IMR-90 (cell line): Measurements from ENCODE around the gene PPP5C. TPM values are rescaled to one million over a fixed set of nuclear protein-coding genes. Genes with fewer than 3 reads are reported as not detected.

Experiments
- ATAC-seq: fragments of 200-7000 bp; cut with Tn5 transposase; 2 replicates; pipeline ENCODE4 v1.9.1; 2020; ENCODE audit warnings: low read depth, mild to moderate bottlenecking, moderate library complexity
- BruUV-seq: library from RNA; stranded (reverse); fragments of 400-500 nt; replicated peaks from 2 replicates; lab custom pipeline; 2021; lab: Mats Ljungman, UMichigan
- CTCF ChIA-PET: fragments of 300-600 bp; formaldehyde crosslinking; extraction: SDS; loops from one replicate; lab custom pipeline; 2021; ENCODE audit warnings: antibody characterized with exemption; lab: Yijun Ruan, JAX
- POLR2A ChIA-PET: fragments of 300-600 bp; sonication (Branson Sonifier 250); formaldehyde crosslinking; loops from one replicate; lab custom pipeline; 2022; ENCODE audit warnings: antibody characterized with exemption; ENCODE audit not compliant: unreplicated experiment; lab: Charles Lee
- DNase-seq: peaks from one replicate; pipeline ENCODE4 v3.0.0; 2013
- H2AFZ ChIP-seq: replicated peaks from 2 replicates; pipeline ENCODE3; 2013; ENCODE audit warnings: low read length, mild to moderate bottlenecking; ENCODE audit not compliant: poor library complexity
- H2AK5ac ChIP-seq: 2 replicates; pipeline ENCODE4 v1.6.1; 2013; ENCODE audit warnings: low read depth, low read length, inconsistent platforms
- H2AK9ac ChIP-seq: replicated peaks from 2 replicates; pipeline ENCODE3; 2013; ENCODE audit warnings: mild to moderate bottlenecking, low read depth, low read length, moderate library complexity; ENCODE audit not compliant: poor library complexity
- H2BK120ac ChIP-seq: 2 replicates; pipeline ENCODE4 v1.6.1; 2013; ENCODE audit warnings: low read depth, low read length, inconsistent platforms
- H2BK15ac ChIP-seq: 3 replicates; pipeline ENCODE4 v1.6.1; 2013; ENCODE audit warnings: low read depth, low read length, inconsistent platforms
- H2BK20ac ChIP-seq: 2 replicates; pipeline ENCODE4 v1.6.1; 2013; ENCODE audit warnings: low read depth, mild to moderate bottlenecking, inconsistent platforms, low read length, moderate library complexity
- H2BK5ac ChIP-seq: 2 replicates; pipeline ENCODE4 v1.6.1; 2013; ENCODE audit warnings: mild to moderate bottlenecking, low read depth, low read length, inconsistent platforms; ENCODE audit not compliant: poor library complexity, severe bottlenecking
- H3K14ac ChIP-seq: replicated peaks from 2 replicates; pipeline ENCODE4 v1.6.1; 2013; ENCODE audit warnings: low read depth, low read length, inconsistent platforms
- H3K18ac ChIP-seq: 2 replicates; pipeline ENCODE4 v1.6.1; 2013; ENCODE audit warnings: low read depth, low read length, control low read depth
- H3K23ac ChIP-seq: 2 replicates; pipeline ENCODE4 v1.6.1; 2013; ENCODE audit warnings: low read depth, low read length, inconsistent platforms
- H3K27ac ChIP-seq: 2 replicates; pipeline ENCODE4 v1.5.1; 2013; ENCODE audit warnings: mild to moderate bottlenecking, control low read depth, low read length; ENCODE audit not compliant: insufficient read depth
- H3K27me3 ChIP-seq: 2 replicates; pipeline ENCODE4 v1.6.1; 2013; ENCODE audit warnings: low read length; ENCODE audit not compliant: control insufficient read depth, insufficient read depth
- H3K36me3 ChIP-seq: 2 replicates; pipeline ENCODE4 v1.6.1; 2013; ENCODE audit warnings: low read length, mixed read lengths; ENCODE audit not compliant: control insufficient read depth, insufficient read depth
- H3K4ac ChIP-seq: 2 replicates; pipeline ENCODE4 v1.6.1; 2013; ENCODE audit warnings: low read depth, low read length, inconsistent platforms
- H3K4me1 ChIP-seq: 2 replicates; pipeline ENCODE4 v1.6.1; 2013; ENCODE audit warnings: low read length, mixed read lengths; ENCODE audit not compliant: control insufficient read depth, insufficient read depth
- H3K4me2 ChIP-seq: 2 replicates; pipeline ENCODE4 v1.6.1; 2013; ENCODE audit warnings: low read depth, mild to moderate bottlenecking, control low read depth, low read length, moderate library complexity
- H3K4me3 ChIP-seq: 2 replicates; pipeline ENCODE4 v1.5.1; 2013; ENCODE audit warnings: low read depth, mild to moderate bottlenecking, control low read depth, low read length, moderate library complexity; ENCODE audit not compliant: insufficient read depth
- H3K56ac ChIP-seq: 2 replicates; pipeline ENCODE4 v1.6.1; 2013; ENCODE audit warnings: low read length, inconsistent platforms; ENCODE audit not compliant: insufficient read depth; ENCODE audit errors: extremely low read depth
- H3K79me1 ChIP-seq, 2 experiments: 2 replicates each; pipeline ENCODE4 v1.6.1; 2013; ENCODE audit warnings: low read length in 2 of 2, inconsistent platforms in 1 of 2, low read depth in 1 of 2
- H3K9ac ChIP-seq: 2 replicates; pipeline ENCODE4 v1.6.1; 2013; ENCODE audit warnings: low read depth, low read length, control low read depth
- H3K9me1 ChIP-seq: 2 replicates; pipeline ENCODE4 v1.6.1; 2013; ENCODE audit warnings: low read length, inconsistent platforms; ENCODE audit not compliant: insufficient read depth
- H3K9me3 ChIP-seq: 2 replicates; pipeline ENCODE4 v1.6.1; 2013; ENCODE audit warnings: low read length; ENCODE audit not compliant: control insufficient read depth, insufficient read depth
- H4K20me1 ChIP-seq: 2 replicates; pipeline ENCODE4 v1.6.1; 2013; ENCODE audit warnings: low read length, inconsistent platforms; ENCODE audit not compliant: insufficient read depth
- H4K5ac ChIP-seq: 2 replicates; pipeline ENCODE4 v1.6.1; 2013; ENCODE audit warnings: mild to moderate bottlenecking, low read depth, low read length, control low read depth
- H4K8ac ChIP-seq, 2 experiments: 2 replicates each; pipeline ENCODE4 v1.6.1; 2013; ENCODE audit warnings: low read depth in 2 of 2, low read length in 2 of 2, control low read depth in 1 of 2, inconsistent platforms in 1 of 2
- H4K91ac ChIP-seq: 2 replicates; pipeline ENCODE4 v1.6.1; 2013; ENCODE audit warnings: low read depth, low read length, inconsistent platforms; ENCODE audit not compliant: insufficient read depth
- BHLHE40 ChIP-seq: fragments of 150-350 bp; IDR thresholded peaks from 2 replicates; pipeline ENCODE4 v1.6.1; 2016; ENCODE audit warnings: mild to moderate bottlenecking, low read depth, low read length
- CEBPB ChIP-seq: IDR thresholded peaks from 2 replicates; pipeline ENCODE4 v1.6.1; 2012; ENCODE audit warnings: low read depth, low read length, improper control_type of control experiment
- CHD1 ChIP-seq: IDR thresholded peaks from 2 replicates; pipeline ENCODE4 v1.6.1; 2012; ENCODE audit warnings: low read depth, low read length, improper control_type of control experiment
- ELK1 ChIP-seq: fragments of 150-350 bp; IDR thresholded peaks from 2 replicates; pipeline ENCODE4 v1.6.1; 2016; ENCODE audit warnings: low read depth, mild to moderate bottlenecking, low read length, moderate library complexity, borderline replicate concordance
- FOS ChIP-seq: fragments of 150-350 bp; IDR thresholded peaks from 2 replicates; pipeline ENCODE4 v1.6.1; 2016; ENCODE audit warnings: low read depth, low read length
- MAZ ChIP-seq: IDR thresholded peaks from 2 replicates; pipeline ENCODE4 v1.6.1; 2012; ENCODE audit warnings: low read depth, mild to moderate bottlenecking, low read length, improper control_type of control experiment, moderate library complexity, borderline replicate concordance
- MXI1 ChIP-seq: IDR thresholded peaks from 2 replicates; pipeline ENCODE4 v1.6.1; 2012; ENCODE audit warnings: low read depth, mild to moderate bottlenecking, low read length, moderate library complexity, borderline replicate concordance
- NFE2L2 ChIP-seq: fragments of 150-350 bp; IDR thresholded peaks from 2 replicates; pipeline ENCODE4 v1.6.1; 2016; ENCODE audit warnings: low read depth, mild to moderate bottlenecking, low read length
- RAD21 ChIP-seq: IDR thresholded peaks from 2 replicates; pipeline ENCODE4 v1.6.1; 2012; ENCODE audit warnings: low read length, improper control_type of control experiment
- RFX5 ChIP-seq: IDR thresholded peaks from 2 replicates; pipeline ENCODE4 v1.8.0; 2012; ENCODE audit warnings: low read depth, mild to moderate bottlenecking, low read length, moderate library complexity
- SMC3 ChIP-seq: fragments of 150-350 bp; IDR thresholded peaks from 2 replicates; pipeline ENCODE4 v1.6.1; 2016; ENCODE audit warnings: low read depth, mild to moderate bottlenecking, antibody characterized with exemption, low read length, moderate library complexity
- WGBS, 2 experiments: methylation state at CpG; one replicate each; pipeline versions ENCODE4 v1.1.5 to v1.1.7; 2013; ENCODE audit warnings: missing lambda C conversion rate in 2 of 2; ENCODE audit not compliant: insufficient read length in 1 of 2; ENCODE audit errors: extremely low coverage in 2 of 2; 5-methylcytosine and 5-hydroxymethylcytosine counted together
- dilution Hi-C: fragments of 300-500 bp; cut with HindIII; formaldehyde crosslinking; loops from one replicate; pipeline ENCODE4 v1.14.3; 2018; ENCODE audit warnings: low sequenced_read_pairs; ENCODE audit not compliant: unreplicated experiment
- in situ Hi-C: fragments of 300-500 bp; cut with MboI; formaldehyde crosslinking; loops from 3 replicates; pipeline ENCODE4 v1.14.3; 2019; ENCODE audit warnings: low sequenced_read_pairs, inconsistent platforms, mixed read lengths
- intact Hi-C: fragments of 100-400 bp; cut with micrococcal nuclease; formaldehyde crosslinking; loops from 2 replicates; pipeline ENCODE4 v1.10.0; 2022
- polyA plus RNA-seq, 3 experiments: library from polyadenylated mRNA; depleted of rRNA; stranded (reverse); fragments of >200 nt; gene quantifications; 2 replicates each; pipeline ENCODE4 v1.2.3, GENCODE V29; 2012; ENCODE audit warnings: low replicate concordance in 1 of 3
- total RNA-seq: library from RNA; depleted of rRNA; stranded (reverse); fragments of >200 nt; gene quantifications from 2 replicates; pipeline ENCODE4 v1.2.3, GENCODE V29; 2012
- TF ChIP-seq, protein P1 (sequence below): fragments of 150-350 bp; IDR thresholded peaks from 2 replicates; pipeline ENCODE4 v1.6.1; 2017; ENCODE audit warnings: mild to moderate bottlenecking, antibody characterized with exemption, low read length, low read depth

Gene PPP5C
- total and polyA plus RNA-seq, 2 of the 4 experiments (the other 2 are of a cell fraction): 80.5 to 128 TPM

DNA sequence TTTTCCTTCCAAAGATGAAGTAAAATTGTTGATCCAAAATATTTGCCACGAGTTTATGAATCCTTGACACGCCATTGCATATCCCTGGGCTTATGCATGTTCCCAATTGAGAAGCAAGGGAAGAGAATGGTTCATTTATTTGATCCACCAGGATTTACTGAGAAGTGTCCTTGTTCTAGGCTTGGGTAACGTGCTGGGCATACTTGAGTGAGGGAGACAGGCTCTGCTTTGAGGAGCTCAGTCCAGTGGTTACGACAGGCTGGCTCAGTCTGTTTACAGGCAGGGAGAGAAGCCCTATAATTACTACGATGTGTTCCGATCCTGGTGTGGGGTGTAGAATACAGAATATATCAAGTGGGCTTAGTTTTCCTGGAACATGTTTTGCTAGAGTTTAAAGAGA lies 88.1 kb downstream of the PPP5C start:
- intact Hi-C loops: no loop called here

More for the DNA sequence above, 88.1 kb downstream of the PPP5C start:
- in situ Hi-C loops (no loop called here), dilution Hi-C loops (no loop called here)
- DNase-seq (no peak), ATAC-seq (no peak)
- ChIA-PET CTCF (no interaction called here), POLR2A (no interaction called here)
- no peak for TF ChIP-seq FOS
- TF ChIP-seq RFX5: no peak
- no peak for TF ChIP-seq MAZ
- TF ChIP-seq, protein P1, sequence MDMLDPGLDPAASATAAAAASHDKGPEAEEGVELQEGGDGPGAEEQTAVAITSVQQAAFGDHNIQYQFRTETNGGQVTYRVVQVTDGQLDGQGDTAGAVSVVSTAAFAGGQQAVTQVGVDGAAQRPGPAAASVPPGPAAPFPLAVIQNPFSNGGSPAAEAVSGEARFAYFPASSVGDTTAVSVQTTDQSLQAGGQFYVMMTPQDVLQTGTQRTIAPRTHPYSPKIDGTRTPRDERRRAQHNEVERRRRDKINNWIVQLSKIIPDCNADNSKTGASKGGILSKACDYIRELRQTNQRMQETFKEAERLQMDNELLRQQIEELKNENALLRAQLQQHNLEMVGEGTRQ: no peak
- TF ChIP-seq CHD1: no peak
- TF ChIP-seq NFE2L2: no peak
- TF ChIP-seq RAD21: no peak
- no peak for TF ChIP-seq ELK1
- no peak for TF ChIP-seq BHLHE40
- no peak for TF ChIP-seq MXI1
- TF ChIP-seq SMC3: no peak
- no peak for TF ChIP-seq CEBPB
- Histone ChIP-seq H2BK15ac (no peak overlapping the region), H2BK20ac (no peak overlapping the region), H3K27ac (no peak overlapping the region), H2AK5ac (no peak overlapping the region), H4K5ac (no peak overlapping the region), H3K14ac (no peak overlapping the region), H3K27me3 (peaks cover 7% of the 10 kb centered on the region; the same call in 1 of the 2 replicates), H3K56ac (no peak overlapping the region), H3K4me1 (no peaks in the 10 kb centered on the region), H2AFZ (no peak overlapping the region), H3K9me3 (no peaks in the 10 kb centered on the region), H3K9me1 (0 out of 2 replicates have a peak, but pooled peaks cover 3% of the 10 kb centered on the region), H3K4ac (no peak overlapping the region), H3K23ac (no peak overlapping the region), H4K20me1 (no peaks in the 10 kb centered on the region), H3K4me3 (no peak overlapping the region), H3K18ac (no peak overlapping the region), H3K79me1 (no peaks in the 10 kb centered on the region), H3K4me2 (no peak overlapping the region), H4K8ac (no peak overlapping the region), H2BK5ac (no peak overlapping the region), H2AK9ac (no peak overlapping the region), H4K91ac (no peak overlapping the region), H3K9ac (no peak overlapping the region), H3K36me3 (no peaks in the 10 kb centered on the region), H2BK120ac (no peak overlapping the region)
- BruUV-seq: no TSS peak
- WGBS, 2 experiments: 10% methylated on average over 2 of the region's 6 CpGs; no CpG with 5 or more reads in 1 of the 2 experiments
